Dermis lymphatic vessel endothelial cell (primary cell): ENCODE measurements around the gene TBC1D5. TPM values are rescaled to one million over a fixed set of nuclear protein-coding genes. Genes with fewer than 3 reads are reported as not detected.

Experiments used
- total RNA-seq: library from RNA; depleted of rRNA; stranded (reverse); fragments of >200 nt; gene quantifications from 2 replicates; pipeline ENCODE4 v1.2.1, GENCODE V29; 2014

Gene TBC1D5
- total RNA-seq, result 76.6 and 104 TPM in 2 replicates

GRCh38 chr3:17742102-17742879 is at the start of gene TBC1D5:
TBC1D5 (minus strand) TSS chr3:17742631; CDS start chr3:17508570, 234,061 bp downstream.

